ENCODE measurements around the gene ZBTB21.
"Not testable (repeated sequence)": the region's sequence is repeated elsewhere in the genome, so short reads cannot be mapped to it uniquely, and the experiment has no call there.

The ZBTB21 gene

DNA sequence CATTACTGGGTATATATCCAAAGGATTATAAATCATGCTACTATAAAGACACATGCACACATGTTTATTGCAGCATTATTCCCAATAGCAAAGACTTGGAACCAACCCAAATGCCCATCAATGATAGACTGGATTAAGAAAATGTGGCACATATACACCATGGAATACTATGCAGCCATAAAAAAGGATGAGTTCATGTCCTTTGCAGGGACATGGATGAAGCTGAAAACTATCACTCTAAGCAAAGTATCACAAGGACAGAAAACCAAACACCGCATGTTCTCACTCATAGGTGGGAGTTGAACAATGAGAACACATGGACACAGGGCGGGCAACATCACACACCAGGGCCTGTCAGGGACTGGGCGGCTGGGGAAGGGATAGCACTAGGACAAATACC is 60.5 kb downstream of the ZBTB21 start:
- not testable (repeated sequence) for DNase-seq

- no peak for DNase-seq
Observed at GRCh38 chr21:41948901-41949300, 61.3 kb downstream of the ZBTB21 start.

DNA sequence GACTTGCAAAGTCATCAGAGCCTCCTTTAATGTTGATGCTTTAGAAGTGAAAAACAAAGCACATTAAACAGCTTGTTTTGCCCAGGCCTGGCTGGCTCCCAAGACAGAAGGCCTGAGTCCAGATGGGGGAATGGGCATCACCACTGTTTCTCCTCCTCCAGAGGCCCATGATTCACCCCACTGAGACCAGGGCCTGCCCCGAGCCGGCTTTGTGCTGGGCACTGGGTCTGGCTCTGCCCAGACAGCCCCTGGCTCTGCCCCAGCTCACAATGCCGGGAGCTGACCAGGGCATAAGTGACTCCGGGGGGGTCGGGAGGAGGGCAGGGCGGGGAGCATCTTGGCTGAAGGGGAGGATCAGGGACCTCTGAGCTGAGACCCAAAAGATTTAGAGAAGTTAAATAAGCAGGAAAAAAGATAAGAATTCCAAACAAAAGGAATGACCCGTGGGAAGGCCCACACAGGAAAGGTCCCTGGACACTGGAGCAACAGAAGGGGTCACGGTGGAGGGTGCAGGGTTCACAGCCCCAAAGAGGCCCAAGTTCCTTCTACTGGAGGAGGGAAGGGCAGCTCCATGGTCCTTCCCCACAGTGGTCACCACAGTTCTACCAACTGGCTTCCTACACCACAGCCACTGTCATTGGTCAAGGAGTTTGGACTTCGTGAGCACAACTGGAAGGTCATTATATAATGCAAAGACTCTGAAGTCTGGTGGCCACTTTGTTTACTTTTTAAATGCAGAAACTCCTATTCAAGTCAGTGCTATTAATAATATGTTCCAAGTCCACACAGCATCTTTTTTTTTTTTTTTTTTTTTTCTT is 61.9 kb downstream of the ZBTB21 start:
- DNase-seq, result no peak

DNA sequence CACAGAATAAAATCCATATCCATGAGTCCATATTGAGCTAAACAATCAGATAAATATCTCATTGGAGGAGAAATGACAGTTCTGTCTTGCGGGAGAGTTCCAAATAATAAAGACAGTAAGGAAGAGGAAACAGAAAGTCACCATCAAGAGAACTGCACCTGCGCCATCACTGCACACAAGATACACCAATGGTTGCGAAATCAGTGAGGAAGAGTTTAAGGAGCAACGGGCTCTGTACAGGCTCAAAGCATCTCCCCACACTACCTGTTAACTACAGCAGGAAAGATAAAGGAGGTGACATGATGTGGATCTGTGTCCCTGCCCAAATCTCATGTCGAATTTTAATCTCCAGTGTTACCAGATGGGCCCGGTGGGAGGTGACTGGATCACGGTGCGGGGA is 64.2 kb downstream of the ZBTB21 start:
- DNase-seq, result no peak

- no peak for DNase-seq
Observed at GRCh38 chr21:41943851-41944250, 66.3 kb downstream of the ZBTB21 start.

- no peak for DNase-seq
Observed at GRCh38 chr21:41942457-41942856, 67.7 kb downstream of the ZBTB21 start.

- DNase-seq, result no peak
Observed at GRCh38 chr21:41941941-41942340, 68.2 kb downstream of the ZBTB21 start.

DNA sequence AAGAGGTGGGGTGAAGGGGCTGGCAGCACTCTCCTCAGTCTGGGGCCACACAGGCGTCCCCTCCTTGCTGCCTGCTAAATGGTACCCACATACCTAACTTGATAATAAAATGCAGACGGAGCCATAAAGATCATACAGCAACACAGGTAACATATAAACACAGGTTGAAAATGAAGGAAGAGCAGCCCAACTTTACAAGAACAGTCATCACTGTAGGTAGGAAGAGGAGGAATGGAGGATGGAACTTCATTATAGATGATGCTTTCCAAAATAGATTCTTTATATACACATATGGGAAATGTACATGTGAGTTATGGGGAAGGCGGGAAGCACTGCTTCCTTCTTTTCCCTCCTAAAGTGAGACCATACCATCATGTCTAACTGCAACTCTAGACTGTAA is 69.7 kb downstream of the ZBTB21 start:
- no peak for DNase-seq

GRCh38 chr21:41939391-41939790 is 70.8 kb downstream of the ZBTB21 start:
- no peak for DNase-seq

Measured in islet precursor cell (in vitro differentiated cells).